ENCODE data around the gene CD74.
A peak's percentile ranks its signal among the peaks of the same experiment; 100 is the strongest.

Gene CD74

GRCh38 chr5:150409638-150410523, 2.8 kb downstream of the CD74 start:
- peak; percentile 95 for DNase-seq

GRCh38 chr5:150408231-150408943, 4.3 kb downstream of the CD74 start:
- DNase-seq = no peak

- DNase-seq = peak; percentile 23
Observed at GRCh38 chr5:150407096-150407720, 5.5 kb downstream of the CD74 start.

GRCh38 chr5:150406723-150407095, 6.0 kb downstream of the CD74 start:
- DNase-seq = no peak

GRCh38 chr5:150406103-150406722, 6.5 kb downstream of the CD74 start:
- no peak for DNase-seq

- no peak for DNase-seq
Observed at GRCh38 chr5:150404941-150405816, 7.5 kb downstream of the CD74 start.

- DNase-seq = no peak
Observed at GRCh38 chr5:150404535-150404934, 8.2 kb downstream of the CD74 start.

- no peak for DNase-seq
Observed at GRCh38 chr5:150404121-150404520, 8.6 kb downstream of the CD74 start.

- DNase-seq = no peak
Observed at GRCh38 chr5:150402901-150403342, 9.8 kb downstream of the CD74 start.

- DNase-seq = no peak
Observed at GRCh38 chr5:150402229-150402773, 10.4 kb downstream of the CD74 start.

GRCh38 chr5:150401376-150402228, 11.1 kb downstream of the CD74 start:
- DNase-seq = no peak

GRCh38 chr5:150401076-150401375, 11.7 kb downstream of the CD74 start:
- no peak for DNase-seq

- DNase-seq = no peak
Observed at GRCh38 chr5:150400316-150401075, 12.2 kb downstream of the CD74 start.

- no peak for DNase-seq
Observed at GRCh38 chr5:150399524-150400211, 13.0 kb downstream of the CD74 start.

- DNase-seq = peak; percentile 32
Observed at GRCh38 chr5:150398722-150399523, 13.8 kb downstream of the CD74 start.

- DNase-seq = no peak
Observed at GRCh38 chr5:150397782-150398721, 14.7 kb downstream of the CD74 start.

GRCh38 chr5:150397146-150397781, 15.4 kb downstream of the CD74 start:
- no peak for DNase-seq
